Stimulated activated memory B cell treated with anti-CD40 and anti-IgM and Interleukin-4, amounts not matched to agents 10 μg/mL and 1 μg/mL and 100 μg/mL, for 72 hours (primary cell): ENCODE results near the gene LYSMD2.

Experiments used
- ATAC-seq: fragments of 150-1000 bp; cut with Tn5 transposase; 2 replicates; pipeline ENCODE4 v1.10.0; 2021
- H3K27ac Mint-ChIP-seq: one replicate; pipeline ENCODE4 v1.8.0; 2022; ENCODE audit warnings: mild to moderate bottlenecking, mixed read lengths
- H3K27me3 Mint-ChIP-seq: one replicate; pipeline ENCODE4 v1.8.0; 2022; ENCODE audit warnings: mixed read lengths
- H3K36me3 Mint-ChIP-seq: one replicate; pipeline ENCODE4 v1.8.0; 2022; ENCODE audit warnings: mixed read lengths
- H3K4me1 Mint-ChIP-seq: one replicate; pipeline ENCODE4 v1.8.0; 2022; ENCODE audit warnings: mixed read lengths
- H3K4me3 Mint-ChIP-seq: one replicate; pipeline ENCODE4 v1.8.0; 2022; ENCODE audit warnings: mild to moderate bottlenecking, moderate library complexity, mixed read lengths
- H3K9me3 Mint-ChIP-seq: one replicate; pipeline ENCODE4 v1.8.0; 2022; ENCODE audit warnings: mixed read lengths

Gene LYSMD2

GRCh38 chr15:51714162-51714561 lies 23.3 kb downstream of the LYSMD2 start:
- no peaks in the 10 kb centered on the region for H3K4me1 Mint-ChIP-seq
- H3K4me3 Mint-ChIP-seq = no peak overlapping the region
- H3K9me3 Mint-ChIP-seq = no peaks in the 10 kb centered on the region
- no peaks in the 10 kb centered on the region for H3K27me3 Mint-ChIP-seq
- no peak for ATAC-seq
- no peak overlapping the region for H3K27ac Mint-ChIP-seq
- no peaks in the 10 kb centered on the region for H3K36me3 Mint-ChIP-seq

GRCh38 chr15:51709031-51709430 lies 28.4 kb downstream of the LYSMD2 start:
- H3K4me3 Mint-ChIP-seq = no peak overlapping the region
- no peak for ATAC-seq
- no peaks in the 10 kb centered on the region for H3K4me1 Mint-ChIP-seq

GRCh38 chr15:51708013-51708412 lies 29.4 kb downstream of the LYSMD2 start:
- ATAC-seq = no peak
- no peak overlapping the region for H3K27ac Mint-ChIP-seq
- H3K36me3 Mint-ChIP-seq = no peaks in the 10 kb centered on the region
- no peaks in the 10 kb centered on the region for H3K4me1 Mint-ChIP-seq
- H3K27me3 Mint-ChIP-seq = no peaks in the 10 kb centered on the region
- no peaks in the 10 kb centered on the region for H3K9me3 Mint-ChIP-seq
- H3K4me3 Mint-ChIP-seq = no peak overlapping the region

More at GRCh38 chr15:51709031-51709430, 28.4 kb downstream of the LYSMD2 start:
- H3K27me3 Mint-ChIP-seq = no peaks in the 10 kb centered on the region
- H3K9me3 Mint-ChIP-seq = no peaks in the 10 kb centered on the region
- no peak overlapping the region for H3K27ac Mint-ChIP-seq
- no peaks in the 10 kb centered on the region for H3K36me3 Mint-ChIP-seq

GRCh38 chr15:51706926-51707608 lies 30.4 kb downstream of the LYSMD2 start:
- no peak for ATAC-seq
- no peaks in the 10 kb centered on the region for H3K9me3 Mint-ChIP-seq
- H3K27ac Mint-ChIP-seq = no peak overlapping the region
- H3K4me1 Mint-ChIP-seq = no peaks in the 10 kb centered on the region
- no peaks in the 10 kb centered on the region for H3K36me3 Mint-ChIP-seq
- no peaks in the 10 kb centered on the region for H3K27me3 Mint-ChIP-seq
- no peak overlapping the region for H3K4me3 Mint-ChIP-seq

DNA sequence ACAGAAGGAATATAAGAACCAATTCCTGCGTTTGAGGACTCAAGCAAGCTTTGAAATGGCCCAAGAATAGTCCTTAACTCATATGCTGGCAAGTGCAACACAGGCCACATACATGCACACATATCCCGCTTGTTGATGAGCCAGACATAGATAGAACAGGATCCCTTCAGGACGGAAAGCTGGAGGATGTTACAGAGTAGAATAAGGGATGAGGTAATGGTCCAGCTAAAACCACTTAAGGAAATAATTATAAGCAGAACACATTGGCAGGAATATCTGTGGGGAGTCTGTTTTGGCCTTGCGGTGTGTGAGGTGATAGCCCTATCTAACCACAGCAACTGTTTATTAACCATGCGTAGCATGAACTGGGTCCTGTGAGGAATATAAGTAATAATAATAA lies 31.2 kb downstream of the LYSMD2 start:
- H3K27ac Mint-ChIP-seq = no peak overlapping the region
- H3K36me3 Mint-ChIP-seq = no peaks in the 10 kb centered on the region
- no peak overlapping the region for H3K4me3 Mint-ChIP-seq
- H3K4me1 Mint-ChIP-seq = no peaks in the 10 kb centered on the region
- no peak for ATAC-seq
- H3K9me3 Mint-ChIP-seq = no peaks in the 10 kb centered on the region
- no peaks in the 10 kb centered on the region for H3K27me3 Mint-ChIP-seq

- Mint-ChIP-seq H3K4me1 (no peaks in the 10 kb centered on the region), H3K36me3 (no peaks in the 10 kb centered on the region), H3K27me3 (no peaks in the 10 kb centered on the region), H3K9me3 (no peaks in the 10 kb centered on the region), H3K4me3 (no peak overlapping the region), H3K27ac (no peak overlapping the region)
- no peak for ATAC-seq
Measured at GRCh38 chr15:51702710-51703109, 34.7 kb downstream of the LYSMD2 start.

DNA sequence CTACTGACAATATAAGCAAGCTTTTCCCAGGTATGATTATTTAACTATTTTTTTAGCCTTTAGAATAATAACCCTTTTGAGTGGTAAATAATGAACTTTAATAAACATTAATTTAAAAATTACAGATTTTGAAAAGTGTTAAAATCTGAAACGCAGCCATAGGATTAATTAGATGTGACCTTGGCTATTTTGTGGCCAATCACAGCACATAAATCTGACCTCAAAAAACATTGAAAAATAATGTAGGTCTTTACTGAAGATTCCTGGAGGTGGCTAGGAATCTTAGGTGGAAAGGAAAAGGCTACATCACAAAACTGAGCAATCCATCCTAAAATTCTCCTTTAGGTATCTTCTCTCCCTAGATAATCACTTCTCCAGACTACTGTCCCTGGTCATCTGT lies 38.1 kb downstream of the LYSMD2 start:
- H3K36me3 Mint-ChIP-seq = no peaks in the 10 kb centered on the region
- no peak overlapping the region for H3K4me3 Mint-ChIP-seq
- ATAC-seq = no peak
- H3K27ac Mint-ChIP-seq = no peak overlapping the region
- H3K27me3 Mint-ChIP-seq = no peaks in the 10 kb centered on the region
- no peaks in the 10 kb centered on the region for H3K4me1 Mint-ChIP-seq
- no peaks in the 10 kb centered on the region for H3K9me3 Mint-ChIP-seq

- Mint-ChIP-seq H3K9me3 (no peaks in the 10 kb centered on the region), H3K4me1 (peaks cover 11% of the 10 kb centered on the region), H3K27me3 (no peaks in the 10 kb centered on the region), H3K27ac (no peak overlapping the region), H3K4me3 (no peak overlapping the region), H3K36me3 (no peaks in the 10 kb centered on the region)
- no peak for ATAC-seq
Measured at GRCh38 chr15:51697163-51697562, 40.3 kb downstream of the LYSMD2 start.

DNA sequence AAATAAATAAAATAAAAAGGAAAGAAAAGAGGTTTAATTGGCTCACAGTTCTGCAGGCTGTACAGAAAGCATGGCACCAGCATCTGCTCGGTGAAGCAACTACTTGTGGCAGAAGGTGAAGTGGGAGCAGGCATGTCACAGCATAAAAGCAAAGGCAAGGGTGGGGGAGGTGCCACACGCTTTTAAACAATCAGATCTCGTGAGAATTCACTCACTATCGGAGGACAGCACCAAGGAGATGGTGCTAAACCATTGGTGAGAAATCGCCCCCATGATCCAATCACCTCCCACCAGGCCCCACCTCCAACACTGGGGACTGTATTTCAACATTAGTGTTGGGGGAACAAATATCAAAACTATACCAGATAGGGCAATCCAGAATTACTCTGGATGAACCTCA lies 40.9 kb downstream of the LYSMD2 start:
- ATAC-seq = no peak
- Mint-ChIP-seq H3K9me3 (no peaks in the 10 kb centered on the region), H3K4me1 (peaks cover 16% of the 10 kb centered on the region), H3K27ac (no peak overlapping the region), H3K4me3 (no peak overlapping the region), H3K36me3 (no peaks in the 10 kb centered on the region), H3K27me3 (no peaks in the 10 kb centered on the region)

DNA sequence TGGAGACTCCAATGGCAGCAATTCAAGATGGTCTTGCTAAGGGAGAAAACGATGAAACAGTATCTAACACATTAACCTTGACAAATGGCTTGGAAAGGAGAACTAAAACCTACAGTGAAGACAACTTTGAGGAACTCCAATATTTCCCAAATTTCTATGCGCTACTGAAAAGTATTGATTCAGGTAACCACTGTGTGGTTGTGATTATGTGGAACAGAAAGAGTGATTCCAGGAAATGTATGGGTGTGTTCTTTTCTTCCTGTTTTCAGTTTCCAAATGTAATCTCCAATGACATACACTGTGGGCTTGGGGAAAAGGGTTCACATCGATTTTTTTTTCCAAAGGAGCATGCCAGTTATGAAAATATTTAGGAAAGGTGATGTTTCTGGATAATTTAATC lies 45.3 kb downstream of the LYSMD2 start:
- Mint-ChIP-seq H3K4me3 (no peak overlapping the region), H3K27me3 (peaks cover 9% of the 10 kb centered on the region), H3K9me3 (no peaks in the 10 kb centered on the region), H3K36me3 (no peaks in the 10 kb centered on the region), H3K4me1 (peaks cover 26% of the 10 kb centered on the region), H3K27ac (peak overlapping the region; percentile 2)
- ATAC-seq = peak; percentile 47

- no peak for ATAC-seq
- Mint-ChIP-seq H3K4me1 (peaks cover 26% of the 10 kb centered on the region), H3K27me3 (peaks cover 17% of the 10 kb centered on the region), H3K9me3 (no peaks in the 10 kb centered on the region), H3K36me3 (no peaks in the 10 kb centered on the region), H3K4me3 (no peak overlapping the region), H3K27ac (no peak overlapping the region)
Measured at GRCh38 chr15:51688863-51689262, 48.6 kb downstream of the LYSMD2 start.

GRCh38 chr15:51687565-51687964 lies 49.9 kb downstream of the LYSMD2 start:
- H3K27me3 Mint-ChIP-seq = peaks cover 30% of the 10 kb centered on the region
- no peaks in the 10 kb centered on the region for H3K9me3 Mint-ChIP-seq
- H3K4me1 Mint-ChIP-seq = peaks cover 19% of the 10 kb centered on the region
- H3K27ac Mint-ChIP-seq = no peak overlapping the region
- ATAC-seq = no peak
- no peak overlapping the region for H3K4me3 Mint-ChIP-seq
- no peaks in the 10 kb centered on the region for H3K36me3 Mint-ChIP-seq

GRCh38 chr15:51681303-51681963 lies 56.0 kb downstream of the LYSMD2 start, which contains the start of gene SCG3:
Gene SCG3 (plus strand): TSS chr15:51681503. CDS start chr15:51681756, 253 bp downstream.
- H3K9me3 Mint-ChIP-seq = no peaks in the 10 kb centered on the region
- H3K4me3 Mint-ChIP-seq = peak within 1 kb of the TSS; percentile 26
- peaks cover 9% of the 10 kb centered on the region for H3K4me1 Mint-ChIP-seq
- no peak within 1 kb of the TSS for H3K27ac Mint-ChIP-seq
- H3K36me3 Mint-ChIP-seq = no peaks in the 10 kb centered on the region
- peaks cover 40% of the 10 kb centered on the region for H3K27me3 Mint-ChIP-seq
- ATAC-seq = no peak

DNA sequence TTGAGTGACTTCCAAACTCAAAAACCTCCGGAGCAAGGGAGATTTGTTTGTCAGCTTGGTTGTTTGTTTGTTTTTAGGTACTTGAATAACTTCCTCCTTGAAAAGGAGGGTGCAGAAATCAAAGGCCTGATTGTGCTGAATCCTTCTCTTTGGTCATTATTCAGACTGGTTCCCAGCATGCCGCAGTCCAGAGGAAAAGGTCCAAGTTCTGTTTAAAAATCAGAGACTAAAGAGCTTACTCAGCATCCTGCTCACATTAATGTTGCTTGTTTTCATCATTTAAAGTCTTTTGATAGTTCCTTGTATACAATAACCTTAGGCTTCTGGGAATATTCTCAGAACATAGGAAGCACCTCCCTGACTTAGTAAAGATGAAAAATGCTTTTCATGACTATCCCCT lies 57.1 kb downstream of the LYSMD2 start:
- Mint-ChIP-seq H3K4me3 (no peak overlapping the region), H3K9me3 (no peaks in the 10 kb centered on the region), H3K36me3 (no peaks in the 10 kb centered on the region), H3K27me3 (peaks cover 40% of the 10 kb centered on the region), H3K27ac (no peak overlapping the region), H3K4me1 (peaks cover 9% of the 10 kb centered on the region)
- no peak for ATAC-seq

DNA sequence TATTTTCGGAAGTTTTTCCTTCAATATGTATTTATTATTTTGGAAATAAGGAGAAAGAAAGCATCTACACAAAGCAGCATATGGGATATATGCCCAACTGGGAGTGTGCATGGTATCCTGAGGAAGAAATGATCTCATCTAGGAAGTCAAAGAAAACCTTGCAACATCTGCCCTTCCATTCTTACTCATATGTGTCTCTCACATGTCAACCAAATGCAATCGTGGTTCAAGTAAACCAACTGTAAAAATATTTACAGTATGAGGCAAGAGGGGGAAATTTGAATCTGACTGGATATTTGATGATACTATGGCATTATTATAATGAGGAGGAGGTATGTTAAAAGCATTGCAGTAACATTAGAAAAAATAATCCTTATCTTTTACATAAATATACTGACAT lies 59.4 kb downstream of the LYSMD2 start:
- Mint-ChIP-seq H3K27ac (no peak overlapping the region), H3K27me3 (peaks cover 24% of the 10 kb centered on the region), H3K4me1 (peaks cover 9% of the 10 kb centered on the region), H3K4me3 (no peak overlapping the region), H3K9me3 (no peaks in the 10 kb centered on the region), H3K36me3 (no peaks in the 10 kb centered on the region)
- no peak for ATAC-seq

DNA sequence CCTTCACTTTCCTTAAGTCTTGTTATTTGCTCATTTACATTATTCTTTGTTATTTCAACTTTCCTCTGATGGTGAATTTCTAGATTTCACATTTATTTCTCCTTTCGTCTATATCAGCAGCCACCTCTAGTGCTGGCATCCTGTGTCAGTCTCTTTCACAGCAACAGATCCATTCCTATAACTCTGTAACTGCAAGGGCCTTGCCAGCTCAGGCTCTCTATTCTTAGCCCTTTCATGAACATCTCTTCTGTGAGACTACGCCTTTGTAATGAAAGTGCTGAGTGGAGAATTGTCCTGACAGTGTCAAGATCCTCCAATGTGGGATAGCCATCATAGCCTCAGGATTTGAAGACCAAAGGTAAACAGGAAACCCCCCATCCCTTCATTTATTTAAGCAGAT lies 60.0 kb downstream of the LYSMD2 start:
- Mint-ChIP-seq H3K27ac (no peak overlapping the region), H3K27me3 (peaks cover 19% of the 10 kb centered on the region), H3K4me1 (peaks cover 9% of the 10 kb centered on the region), H3K36me3 (no peaks in the 10 kb centered on the region), H3K9me3 (no peaks in the 10 kb centered on the region), H3K4me3 (no peak overlapping the region)
- no peak for ATAC-seq
